GM19193 (cell line): ENCODE results near the gene VAV3.

Source experiments
- POLR2A ChIP-seq: IDR thresholded peaks from 4 replicates; pipeline ENCODE4 v1.6.1; 2011; ENCODE audit not compliant: insufficient read depth, insufficient read length; ENCODE audit errors: extremely low read depth

VAV3 gene

GRCh38 chr1:107979088-107979487 is 14.1 kb upstream of the VAV3 start:
- no peak for TF ChIP-seq POLR2A

GRCh38 chr1:107976836-107977235 is 11.9 kb upstream of the VAV3 start:
- no peak for TF ChIP-seq POLR2A

- no peak for TF ChIP-seq POLR2A
Measured at GRCh38 chr1:107976431-107976830, 11.5 kb upstream of the VAV3 start.

- TF ChIP-seq POLR2A = no peak
Measured at GRCh38 chr1:107975851-107976250, 10.9 kb upstream of the VAV3 start.

GRCh38 chr1:107974090-107974489 is 9.1 kb upstream of the VAV3 start:
- TF ChIP-seq POLR2A = no peak

- TF ChIP-seq POLR2A = no peak
Measured at GRCh38 chr1:107972391-107973180, 7.6 kb upstream of the VAV3 start.

GRCh38 chr1:107966550-107966949 is 1.6 kb upstream of the VAV3 start:
- TF ChIP-seq POLR2A = no peak

GRCh38 chr1:107964336-107965109 is 457 bp downstream of the VAV3 start:
- no peak for TF ChIP-seq POLR2A

GRCh38 chr1:107963601-107964335 is 1.2 kb downstream of the VAV3 start:
- TF ChIP-seq POLR2A = no peak

- no peak for TF ChIP-seq POLR2A
Measured at GRCh38 chr1:107963008-107963407, 2.0 kb downstream of the VAV3 start.

GRCh38 chr1:107954719-107955415 is 10.1 kb downstream of the VAV3 start:
- TF ChIP-seq POLR2A = no peak

GRCh38 chr1:107954126-107954525 is 10.9 kb downstream of the VAV3 start:
- TF ChIP-seq POLR2A = no peak

GRCh38 chr1:107953556-107953955 is 11.4 kb downstream of the VAV3 start:
- no peak for TF ChIP-seq POLR2A

- TF ChIP-seq POLR2A = no peak
Measured at GRCh38 chr1:107952989-107953388, 12.0 kb downstream of the VAV3 start.

- no peak for TF ChIP-seq POLR2A
Measured at GRCh38 chr1:107950464-107950863, 14.5 kb downstream of the VAV3 start.
